OCI-LY3 (cell line): ENCODE results near the gene SPRR2D.

Experiments
- H2AFZ ChIP-seq: fragments of 200-600, 300-600 bp; shearing (Covaris generic); 2 replicates; pipeline ENCODE4 v1.6.0; 2014; ENCODE audit warnings: antibody characterized with exemption, low read depth, low read length
- H3K27ac ChIP-seq: fragments of 200-600, 300-600 bp; sonication (generic); 2 replicates; pipeline ENCODE4 v1.5.1; 2014; ENCODE audit warnings: mild to moderate bottlenecking, low read length, moderate library complexity, mixed read lengths
- H3K27me3 ChIP-seq: fragments of 200-600, 300-600 bp; sonication (generic); 2 replicates; pipeline ENCODE4 v1.6.1; 2014; ENCODE audit warnings: low read depth, low read length, mixed read lengths
- H3K36me3 ChIP-seq: fragments of 200-600, 300-600 bp; sonication (generic); replicated peaks from 2 replicates; pipeline ENCODE3; 2014; ENCODE audit warnings: low read depth, low read length, mixed read lengths
- H3K4me1 ChIP-seq: fragments of 300-600, 200-600 bp; sonication (generic); 2 replicates; pipeline ENCODE4 v1.6.1; 2014; ENCODE audit warnings: low read length, mixed read lengths
- H3K4me2 ChIP-seq: fragments of 200-600, 300-600 bp; sonication (generic); 2 replicates; pipeline ENCODE4 v1.6.1; 2014; ENCODE audit warnings: low read length, mixed read lengths
- H3K4me3 ChIP-seq: fragments of 300-600, 200-600 bp; sonication (generic); 2 replicates; pipeline ENCODE4 v1.5.1; 2014; ENCODE audit warnings: antibody characterized with exemption, mild to moderate bottlenecking, low read length, moderate library complexity
- H3K79me2 ChIP-seq: fragments of 300-600, 200-600 bp; shearing (Covaris generic); 2 replicates; pipeline ENCODE4 v1.6.1; 2014; ENCODE audit warnings: mild to moderate bottlenecking, low read length, mixed read lengths
- H3K9ac ChIP-seq: fragments of 300-600, 200-600 bp; shearing (Covaris generic); 2 replicates; pipeline ENCODE4 v1.6.0; 2014; ENCODE audit warnings: mild to moderate bottlenecking, low read length, moderate library complexity
- H3K9me3 ChIP-seq: fragments of 200-600, 300-600 bp; shearing (Covaris generic); 2 replicates; pipeline ENCODE4 v1.6.1; 2014; ENCODE audit warnings: low read length, mixed read lengths; ENCODE audit not compliant: insufficient read depth
- H4K20me1 ChIP-seq: fragments of 200-600, 300-600 bp; sonication (generic); 2 replicates; pipeline ENCODE4 v1.6.1; 2016; ENCODE audit warnings: low read length, mixed read lengths; ENCODE audit not compliant: insufficient read depth
- EZH2phosphoT487 ChIP-seq: fragments of 200-600 bp; shearing (Covaris generic); IDR thresholded peaks from 2 replicates; pipeline ENCODE4 v1.6.1; 2018; ENCODE audit warnings: antibody characterized with exemption, mixed run types, low read depth
- TF ChIP-seq, protein P1 (sequence below): fragments of 200-600, 300-600 bp; sonication (generic); IDR thresholded peaks from 2 replicates; pipeline ENCODE4 v1.5.1; 2014; ENCODE audit warnings: antibody characterized with exemption, low read length, low read depth

SPRR2D gene

GRCh38 chr1:152997901-152998300 is 43.0 kb downstream of the SPRR2D start:
- Histone ChIP-seq H3K27ac (no peak overlapping the region), H3K4me3 (no peak overlapping the region), H3K36me3 (no peaks in the 10 kb centered on the region), H3K9ac (no peak overlapping the region), H3K4me2 (no peak overlapping the region), H3K27me3 (peaks cover 68% of the 10 kb centered on the region), H3K79me2 (no peaks in the 10 kb centered on the region), H2AFZ (no peak overlapping the region), H3K4me1 (no peaks in the 10 kb centered on the region), H3K9me3 (0 out of 2 replicates have a peak, but pooled peaks cover 3% of the 10 kb centered on the region), H4K20me1 (no peaks in the 10 kb centered on the region)
- TF ChIP-seq, protein P1, sequence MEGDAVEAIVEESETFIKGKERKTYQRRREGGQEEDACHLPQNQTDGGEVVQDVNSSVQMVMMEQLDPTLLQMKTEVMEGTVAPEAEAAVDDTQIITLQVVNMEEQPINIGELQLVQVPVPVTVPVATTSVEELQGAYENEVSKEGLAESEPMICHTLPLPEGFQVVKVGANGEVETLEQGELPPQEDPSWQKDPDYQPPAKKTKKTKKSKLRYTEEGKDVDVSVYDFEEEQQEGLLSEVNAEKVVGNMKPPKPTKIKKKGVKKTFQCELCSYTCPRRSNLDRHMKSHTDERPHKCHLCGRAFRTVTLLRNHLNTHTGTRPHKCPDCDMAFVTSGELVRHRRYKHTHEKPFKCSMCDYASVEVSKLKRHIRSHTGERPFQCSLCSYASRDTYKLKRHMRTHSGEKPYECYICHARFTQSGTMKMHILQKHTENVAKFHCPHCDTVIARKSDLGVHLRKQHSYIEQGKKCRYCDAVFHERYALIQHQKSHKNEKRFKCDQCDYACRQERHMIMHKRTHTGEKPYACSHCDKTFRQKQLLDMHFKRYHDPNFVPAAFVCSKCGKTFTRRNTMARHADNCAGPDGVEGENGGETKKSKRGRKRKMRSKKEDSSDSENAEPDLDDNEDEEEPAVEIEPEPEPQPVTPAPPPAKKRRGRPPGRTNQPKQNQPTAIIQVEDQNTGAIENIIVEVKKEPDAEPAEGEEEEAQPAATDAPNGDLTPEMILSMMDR = no peak
- TF ChIP-seq EZH2phosphoT487 = no peak

- Histone ChIP-seq H2AFZ (no peak overlapping the region), H3K27me3 (peaks cover 62% of the 10 kb centered on the region), H3K4me1 (no peaks in the 10 kb centered on the region), H3K4me2 (no peak overlapping the region), H3K36me3 (no peaks in the 10 kb centered on the region), H3K79me2 (no peaks in the 10 kb centered on the region), H3K27ac (no peak overlapping the region), H3K4me3 (no peak overlapping the region), H3K9ac (no peak overlapping the region), H4K20me1 (no peaks in the 10 kb centered on the region), H3K9me3 (0 out of 2 replicates have a peak, but pooled peaks cover 3% of the 10 kb centered on the region)
- TF ChIP-seq, protein P1 = no peak
- TF ChIP-seq EZH2phosphoT487 = no peak
Measured at GRCh38 chr1:152996633-152997400, 44.1 kb downstream of the SPRR2D start.

GRCh38 chr1:152995842-152996241 is 45.1 kb downstream of the SPRR2D start:
- Histone ChIP-seq H3K4me3 (no peak overlapping the region), H3K4me2 (no peak overlapping the region), H3K4me1 (no peaks in the 10 kb centered on the region), H3K27me3 (peaks cover 61% of the 10 kb centered on the region), H3K36me3 (no peaks in the 10 kb centered on the region), H3K9me3 (0 out of 2 replicates have a peak, but pooled peaks cover 3% of the 10 kb centered on the region), H2AFZ (no peak overlapping the region), H3K79me2 (no peaks in the 10 kb centered on the region), H3K9ac (no peak overlapping the region), H4K20me1 (no peaks in the 10 kb centered on the region), H3K27ac (no peak overlapping the region)
- TF ChIP-seq EZH2phosphoT487 = no peak
- TF ChIP-seq, protein P1 = no peak

DNA sequence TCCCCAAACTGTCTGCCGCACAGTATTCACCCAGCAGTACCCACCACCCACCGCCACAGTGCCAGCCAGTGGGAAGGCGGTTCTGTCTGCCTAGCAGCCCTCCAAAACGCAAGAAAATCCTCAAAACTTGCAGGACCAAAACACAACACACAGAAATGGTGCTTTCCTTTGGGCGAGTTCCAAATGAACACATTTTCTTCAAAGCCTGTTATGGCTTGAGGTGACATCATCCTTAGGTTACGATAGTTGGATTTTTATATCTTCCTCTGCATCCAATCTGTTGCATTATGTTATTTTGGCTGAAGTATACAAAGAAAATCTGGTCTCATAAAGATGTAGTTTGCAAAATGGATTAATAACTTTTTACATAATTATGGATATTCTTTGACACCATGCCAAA is 47.7 kb downstream of the SPRR2D start:
- H2AFZ ChIP-seq = no peak overlapping the region
- no peak overlapping the region for H3K27ac ChIP-seq

More for the DNA sequence above, 47.7 kb downstream of the SPRR2D start:
- H3K4me3 ChIP-seq = no peak overlapping the region
- no peak overlapping the region for H3K9ac ChIP-seq
- TF ChIP-seq, protein P1 = no peak
- TF ChIP-seq EZH2phosphoT487 = no peak
- H3K4me1 ChIP-seq = no peaks in the 10 kb centered on the region
- no peaks in the 10 kb centered on the region for H3K79me2 ChIP-seq
- 0 out of 2 replicates have a peak, but pooled peaks cover 3% of the 10 kb centered on the region for H3K9me3 ChIP-seq
- no peaks in the 10 kb centered on the region for H4K20me1 ChIP-seq
- no peak overlapping the region for H3K4me2 ChIP-seq
- no peaks in the 10 kb centered on the region for H3K36me3 ChIP-seq
- H3K27me3 ChIP-seq = peaks cover 68% of the 10 kb centered on the region
